IPS-15b (cell line): ENCODE data around the gene NDUFV2.
"Not testable (repeated sequence)": the region's sequence is repeated elsewhere in the genome, so short reads cannot be mapped to it uniquely, and the experiment has no call there.

ENCODE experiments used
- H3K27me3 ChIP-seq: one replicate; pipeline ENCODE4 v1.6.1; 2013; ENCODE audit warnings: low read length; ENCODE audit not compliant: control insufficient read depth, insufficient read depth
- H3K36me3 ChIP-seq: one replicate; pipeline ENCODE4 v1.6.1; 2013; ENCODE audit warnings: low read length; ENCODE audit not compliant: control insufficient read depth, insufficient read depth
- H3K4me1 ChIP-seq: one replicate; pipeline ENCODE4 v1.6.1; 2013; ENCODE audit warnings: mild to moderate bottlenecking, low read length; ENCODE audit not compliant: control insufficient read depth, insufficient read depth
- H3K4me3 ChIP-seq: one replicate; pipeline ENCODE4 v1.5.1; 2013; ENCODE audit warnings: low read depth, low read length
- H3K9ac ChIP-seq: one replicate; pipeline ENCODE4 v1.6.1; 2013; ENCODE audit warnings: low read depth, mild to moderate bottlenecking, low read length
- H3K9me3 ChIP-seq: one replicate; pipeline ENCODE4 v1.6.1; 2013; ENCODE audit warnings: mild to moderate bottlenecking, low read length; ENCODE audit not compliant: control insufficient read depth, insufficient read depth

The NDUFV2 gene

GRCh38 chr18:9169515-9169914 lies 67.0 kb downstream of the NDUFV2 start:
- H3K27me3 ChIP-seq, H3K4me1 ChIP-seq, H3K9me3 ChIP-seq, H3K36me3 ChIP-seq, H3K9ac ChIP-seq, H3K4me3 ChIP-seq: not testable (repeated sequence)

- H3K4me1 ChIP-seq, H3K9ac ChIP-seq, H3K27me3 ChIP-seq, H3K36me3 ChIP-seq, H3K9me3 ChIP-seq, H3K4me3 ChIP-seq: not testable (repeated sequence)
These were observed 69.4 kb downstream of the NDUFV2 start for GRCh38 chr18:9171919-9172318.

- Histone ChIP-seq H3K4me1 (no peaks in the 10 kb centered on the region), H3K27me3 (no peaks in the 10 kb centered on the region), H3K9me3 (no peaks in the 10 kb centered on the region), H3K9ac (no peak overlapping the region), H3K4me3 (no peak overlapping the region), H3K36me3 (no peaks in the 10 kb centered on the region)
These were observed 70.1 kb downstream of the NDUFV2 start for GRCh38 chr18:9172506-9173127.

DNA sequence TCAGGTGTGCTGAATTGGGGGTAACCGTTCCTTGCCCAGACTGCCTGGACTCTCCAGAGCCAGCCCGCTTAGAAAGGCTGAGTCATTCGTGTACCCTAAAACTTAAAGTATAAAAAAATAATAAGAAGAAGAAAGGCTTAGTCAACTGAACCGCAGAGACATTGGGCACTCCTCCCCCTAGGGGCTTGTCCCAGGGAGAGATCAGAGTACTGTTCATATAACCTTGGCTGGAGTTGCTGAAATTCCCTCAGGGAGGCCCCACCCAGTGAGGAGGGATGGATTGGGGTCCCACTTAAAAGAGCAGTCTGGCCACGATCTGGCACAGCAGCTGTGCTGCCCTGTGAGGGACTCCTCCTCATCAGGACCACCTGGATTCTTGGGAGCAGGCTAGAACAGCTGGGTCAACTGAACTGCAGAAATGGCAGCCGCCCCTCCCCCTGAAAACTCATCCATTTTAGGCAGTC lies 71.3 kb downstream of the NDUFV2 start:
- Histone ChIP-seq H3K4me1 (no peaks in the 10 kb centered on the region), H3K27me3 (no peaks in the 10 kb centered on the region), H3K9ac (no peak overlapping the region), H3K4me3 (no peak overlapping the region), H3K9me3 (no peaks in the 10 kb centered on the region), H3K36me3 (no peaks in the 10 kb centered on the region)

- H3K4me3 ChIP-seq, result no peak overlapping the region
- no peaks in the 10 kb centered on the region for H3K36me3 ChIP-seq
- no peaks in the 10 kb centered on the region for H3K27me3 ChIP-seq
- no peaks in the 10 kb centered on the region for H3K9me3 ChIP-seq
- H3K9ac ChIP-seq, result no peak overlapping the region
- no peaks in the 10 kb centered on the region for H3K4me1 ChIP-seq
These were observed 71.8 kb downstream of the NDUFV2 start for GRCh38 chr18:9174302-9174701.

- Histone ChIP-seq H3K9me3 (no peaks in the 10 kb centered on the region), H3K36me3 (no peaks in the 10 kb centered on the region), H3K4me3 (no peak overlapping the region), H3K4me1 (no peaks in the 10 kb centered on the region), H3K9ac (no peak overlapping the region), H3K27me3 (no peaks in the 10 kb centered on the region)
These were observed 72.6 kb downstream of the NDUFV2 start for GRCh38 chr18:9175115-9175514.

DNA sequence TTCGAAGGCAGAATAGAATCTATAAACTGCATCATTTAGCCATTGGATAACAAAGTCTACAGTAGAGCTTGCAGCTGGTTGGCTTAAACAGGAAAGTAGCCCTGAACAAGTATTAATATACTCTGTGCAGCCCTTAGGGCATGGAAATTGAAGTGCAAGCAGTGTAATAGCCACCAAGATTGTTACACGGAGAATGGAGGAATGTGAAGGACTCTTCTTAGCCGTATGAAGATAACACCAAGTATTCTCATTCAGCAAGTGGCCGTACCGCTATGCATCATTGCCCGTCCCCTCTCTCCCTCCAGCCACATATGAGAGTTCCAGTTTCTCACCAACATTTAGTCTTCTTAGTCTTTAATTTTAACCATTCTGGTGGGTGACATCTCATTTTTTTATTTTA lies 74.5 kb downstream of the NDUFV2 start:
- H3K4me3 ChIP-seq, result no peak overlapping the region

DNA sequence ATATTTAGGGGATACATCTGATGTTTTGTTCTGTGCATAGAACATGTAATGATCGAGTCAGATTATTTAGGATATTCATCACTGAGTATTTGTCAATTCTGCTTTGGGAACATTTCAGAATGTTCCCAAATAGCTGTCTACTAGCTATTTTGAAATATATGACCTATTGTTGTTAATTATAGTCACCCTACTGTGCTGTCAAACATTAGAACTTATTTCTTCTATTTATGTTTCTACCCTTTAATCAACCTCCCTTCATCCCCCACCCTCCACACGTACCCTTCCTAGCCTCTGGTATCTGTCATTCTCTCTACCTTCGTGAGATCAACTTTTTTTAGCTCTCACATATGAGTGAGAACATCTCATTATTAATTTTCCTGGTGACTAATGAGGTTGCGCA lies 75.0 kb downstream of the NDUFV2 start:
- Histone ChIP-seq H3K9me3 (no peaks in the 10 kb centered on the region), H3K9ac (no peak overlapping the region), H3K36me3 (no peaks in the 10 kb centered on the region), H3K4me1 (no peaks in the 10 kb centered on the region), H3K4me3 (no peak overlapping the region), H3K27me3 (no peaks in the 10 kb centered on the region)

More for the DNA sequence above, 74.5 kb downstream of the NDUFV2 start:
- Histone ChIP-seq H3K9ac (no peak overlapping the region), H3K9me3 (no peaks in the 10 kb centered on the region), H3K4me1 (no peaks in the 10 kb centered on the region), H3K36me3 (no peaks in the 10 kb centered on the region), H3K27me3 (no peaks in the 10 kb centered on the region)

GRCh38 chr18:9178557-9178956 lies 76.1 kb downstream of the NDUFV2 start:
- Histone ChIP-seq H3K36me3 (no peaks in the 10 kb centered on the region), H3K4me1 (no peaks in the 10 kb centered on the region), H3K9me3 (no peaks in the 10 kb centered on the region), H3K9ac (no peak overlapping the region), H3K4me3 (no peak overlapping the region), H3K27me3 (no peaks in the 10 kb centered on the region)

- no peaks in the 10 kb centered on the region for H3K27me3 ChIP-seq
- H3K36me3 ChIP-seq, result no peaks in the 10 kb centered on the region
- H3K4me3 ChIP-seq, result no peak overlapping the region
- H3K9me3 ChIP-seq, result no peaks in the 10 kb centered on the region
- no peaks in the 10 kb centered on the region for H3K4me1 ChIP-seq
- no peak overlapping the region for H3K9ac ChIP-seq
These were observed 78.8 kb downstream of the NDUFV2 start for GRCh38 chr18:9181275-9181674.

GRCh38 chr18:9182852-9183399 lies 80.4 kb downstream of the NDUFV2 start:
- no peak overlapping the region for H3K9ac ChIP-seq
- H3K36me3 ChIP-seq, result no peaks in the 10 kb centered on the region
- no peaks in the 10 kb centered on the region for H3K9me3 ChIP-seq
- no peaks in the 10 kb centered on the region for H3K27me3 ChIP-seq
- no peak overlapping the region for H3K4me3 ChIP-seq
- no peaks in the 10 kb centered on the region for H3K4me1 ChIP-seq
